Mucosa of descending colon (tissue), 3 donors: ENCODE results near the gene GNAT3. TPM values are rescaled to one million over a fixed set of nuclear protein-coding genes. Genes with fewer than 3 reads are reported as not detected.

Experiments used
- ATAC-seq: fragments of 200-7000 bp; cut with Tn5 transposase; one replicate; pipeline ENCODE4 v1.9.1; 2020; ENCODE audit warnings: mild to moderate bottlenecking, moderate library complexity
- DNase-seq, 3 donors: peaks; one replicate each; pipeline ENCODE4 v3.0.0-alpha.2; 2020
- H3K36me3 ChIP-seq: fragments of 200-600 bp; one replicate; pipeline ENCODE4 v1.8.0; 2021; ENCODE audit warnings: low read depth, mild to moderate bottlenecking
- H3K4me1 ChIP-seq: fragments of 200-600 bp; one replicate; pipeline ENCODE4 v1.8.0; 2021; ENCODE audit warnings: low read depth, mild to moderate bottlenecking
- H3K4me3 ChIP-seq: fragments of 200-600 bp; one replicate; pipeline ENCODE4 v1.8.0; 2021; ENCODE audit warnings: mild to moderate bottlenecking
- H3K9me3 ChIP-seq: fragments of 200-600 bp; one replicate; pipeline ENCODE4 v1.8.0; 2021; ENCODE audit warnings: mild to moderate bottlenecking
- CTCF ChIP-seq: fragments of 200-600 bp; IDR thresholded peaks from one replicate; pipeline ENCODE4 v1.8.0; 2022; ENCODE audit warnings: antibody characterized with exemption, mild to moderate bottlenecking
- intact Hi-C, 2 donors: fragments of 100-400 bp; cut with DNase I in 1 of 2; cut with micrococcal nuclease in 1 of 2; formaldehyde crosslinking; loops; one replicate each; pipeline versions ENCODE4 v1.11.0 to v1.11.1; 2022; cut with DNase I, micrococcal nuclease
- total RNA-seq, 3 donors: library from RNA; stranded (reverse); fragmentation: NEBNext Ultra II Directional in 2 of 3; extraction: Animal tissue kit (Norgen Biotek cat#: 25700) in 2 of 3; gene quantifications; one replicate each; pipeline versions ENCODE4 v1.2.1 to v1.2.4, GENCODE V29; 2021 to 2023
- donor health status: DM: no; HTN: no; CAD: no; lungs with moderate emphysema.
- donor health status: DM: no; HTN: no; CAD: no.
- donor health status: DM: no; HTN: yes; CAD: no.

GNAT3 gene
- total RNA-seq, 3 donors from 2014 or later = not detected

- Histone ChIP-seq H3K36me3 (no peaks in the 10 kb centered on the region), H3K4me1 (no peaks in the 10 kb centered on the region), H3K9me3 (no peaks in the 10 kb centered on the region), H3K4me3 (no peak overlapping the region)
- no peak for DNase-seq
- no peak for TF ChIP-seq CTCF
- ATAC-seq = peak; percentile 71
- intact Hi-C loops = no loop called here
These were observed 61.1 kb downstream of the GNAT3 start for GRCh38 chr7:80450621-80451308.

- Histone ChIP-seq H3K36me3 (no peaks in the 10 kb centered on the region), H3K4me1 (no peaks in the 10 kb centered on the region), H3K9me3 (no peaks in the 10 kb centered on the region), H3K4me3 (no peak overlapping the region)
- DNase-seq (peak in 1 of 3 donors; percentile 10), ATAC-seq (peak; percentile 31)
- no peak for TF ChIP-seq CTCF
- intact Hi-C loops = no loop called here
These were observed 62.0 kb downstream of the GNAT3 start for GRCh38 chr7:80449836-80450235.

- no peak for TF ChIP-seq CTCF
These were observed 66.5 kb downstream of the GNAT3 start for GRCh38 chr7:80445351-80445750.

GRCh38 chr7:80444811-80445210 is 67.1 kb downstream of the GNAT3 start:
- Histone ChIP-seq H3K9me3 (no peaks in the 10 kb centered on the region), H3K36me3 (no peaks in the 10 kb centered on the region), H3K4me3 (no peak overlapping the region), H3K4me1 (no peaks in the 10 kb centered on the region)
- DNase-seq = no peak
- intact Hi-C loops = no loop called here
- ATAC-seq = no peak
- TF ChIP-seq CTCF = no peak

More at GRCh38 chr7:80445351-80445750, 66.5 kb downstream of the GNAT3 start:
- Histone ChIP-seq H3K36me3 (no peaks in the 10 kb centered on the region), H3K4me1 (no peaks in the 10 kb centered on the region), H3K9me3 (no peaks in the 10 kb centered on the region), H3K4me3 (no peak overlapping the region)
- intact Hi-C loops = no loop called here
- no peak for DNase-seq
- ATAC-seq = no peak

- H3K36me3 ChIP-seq = no peaks in the 10 kb centered on the region
These were observed 68.5 kb downstream of the GNAT3 start for GRCh38 chr7:80443325-80443724.

More at GRCh38 chr7:80443325-80443724, 68.5 kb downstream of the GNAT3 start:
- H3K4me3 ChIP-seq = no peak overlapping the region
- no peaks in the 10 kb centered on the region for H3K4me1 ChIP-seq
- DNase-seq (no peak), ATAC-seq (no peak)
- intact Hi-C loops = no loop called here
- no peak for TF ChIP-seq CTCF
- H3K9me3 ChIP-seq = no peaks in the 10 kb centered on the region
